Mesothelial cell of epicardium (in vitro differentiated cells): ENCODE data around the gene SPACA6. TPM values are rescaled to one million over a fixed set of nuclear protein-coding genes. Genes with fewer than 3 reads are reported as not detected.

Experiments used
- DNase-seq, 2 experiments: peaks; one replicate each; pipeline ENCODE4 v3.0.0; 2021; ENCODE audit warnings: low spot score in 2 of 2; ENCODE audit not compliant: unreplicated experiment in 2 of 2
- H3K27ac Mint-ChIP-seq: 2 replicates; pipeline ENCODE4 v1.8.0; 2021; ENCODE audit warnings: mixed read lengths
- H3K27me3 Mint-ChIP-seq: 2 replicates; pipeline ENCODE4 v1.8.0; 2021; ENCODE audit warnings: low read depth, mixed read lengths
- H3K36me3 Mint-ChIP-seq: 2 replicates; pipeline ENCODE4 v1.8.0; 2021; ENCODE audit warnings: mixed read lengths
- H3K4me1 Mint-ChIP-seq: 2 replicates; pipeline ENCODE4 v1.8.0; 2021; ENCODE audit warnings: mixed read lengths
- H3K4me3 Mint-ChIP-seq: 2 replicates; pipeline ENCODE4 v1.8.0; 2021; ENCODE audit warnings: mild to moderate bottlenecking, moderate library complexity, mixed read lengths
- H3K9me3 Mint-ChIP-seq: 2 replicates; pipeline ENCODE4 v1.8.0; 2021; ENCODE audit warnings: mixed read lengths
- CTCF ChIP-seq: fragments of 200-600 bp; sonication (generic); IDR thresholded peaks from one replicate; pipeline ENCODE4 v1.5.0; 2021; ENCODE audit warnings: antibody characterized with exemption; ENCODE audit not compliant: unreplicated experiment
- total RNA-seq: library from RNA; stranded (reverse); gene quantifications from 3 replicates; pipeline ENCODE4 v1.2.1, GENCODE V29; 2021

Gene SPACA6
- total RNA-seq, 1 donor from 2014 or later, result 87.6 TPM

DNA sequence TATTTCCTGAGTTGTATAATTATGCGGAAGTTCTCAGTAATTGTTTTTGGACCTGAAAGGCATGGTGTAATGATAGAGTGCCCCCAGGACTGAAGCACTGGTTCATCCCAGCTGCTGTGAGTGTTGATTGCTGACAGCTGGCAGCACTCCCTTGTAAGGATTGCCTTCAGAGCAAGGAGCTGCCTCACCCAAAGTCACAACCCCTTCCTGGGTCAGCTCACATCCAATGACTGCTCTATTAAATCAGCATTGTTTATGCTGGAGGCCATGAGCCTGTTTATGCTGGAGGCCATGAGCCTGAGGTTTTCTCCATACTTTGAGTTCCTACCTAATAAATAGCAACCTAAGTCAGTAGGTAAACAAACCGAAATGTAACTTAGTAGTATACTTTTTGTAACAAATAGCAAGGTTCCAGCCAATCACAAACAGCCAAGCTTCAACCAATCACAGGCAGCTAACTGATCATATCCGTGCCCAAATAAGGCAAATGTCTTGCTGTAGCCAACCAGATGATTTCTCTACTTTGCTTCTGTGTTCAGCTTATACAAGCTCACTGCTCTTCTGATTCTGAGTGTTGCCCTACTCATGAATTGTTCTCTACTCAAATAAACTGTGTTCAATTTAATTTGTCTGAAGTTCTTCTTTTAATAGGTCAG lies 11.7 kb upstream of the SPACA6 start:
- H3K27me3 Mint-ChIP-seq, result peaks cover 22% of the 10 kb centered on the region
- peaks cover 2% of the 10 kb centered on the region for H3K36me3 Mint-ChIP-seq
- no peak for TF ChIP-seq CTCF
- H3K27ac Mint-ChIP-seq, result no peak overlapping the region
- H3K9me3 Mint-ChIP-seq, result peaks cover 7% of the 10 kb centered on the region
- DNase-seq, result no peak
- peaks cover 3% of the 10 kb centered on the region for H3K4me1 Mint-ChIP-seq
- H3K4me3 Mint-ChIP-seq, result no peak overlapping the region

DNA sequence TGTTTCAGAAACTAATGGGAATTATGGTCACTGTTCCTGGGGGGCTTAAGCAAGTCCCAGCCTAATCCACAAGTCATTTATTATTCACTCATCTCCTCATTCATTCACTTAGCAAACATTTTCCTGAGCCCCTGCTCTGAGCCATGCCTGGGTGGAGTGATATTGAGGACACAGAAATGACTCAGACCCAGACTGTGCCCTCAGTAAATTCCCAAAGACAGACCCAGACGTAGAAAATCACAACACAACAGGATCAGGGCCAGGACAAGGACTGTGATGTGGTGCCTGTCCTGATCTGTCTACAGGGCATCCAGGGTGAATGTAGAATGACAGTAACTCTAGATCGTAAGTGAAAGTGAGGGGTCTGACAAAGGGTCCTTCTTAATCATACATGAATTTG lies 7.0 kb upstream of the SPACA6 start:
- no peak for DNase-seq
- Mint-ChIP-seq H3K9me3 (peaks cover 4% of the 10 kb centered on the region), H3K36me3 (peaks cover 2% of the 10 kb centered on the region)

GRCh38 chr19:51687791-51688670 lies 5.1 kb upstream of the SPACA6 start:
- no peak for TF ChIP-seq CTCF
- H3K9me3 Mint-ChIP-seq, result peaks cover 4% of the 10 kb centered on the region
- peak in 1 of 2 experiments; percentile 52 for DNase-seq
- H3K4me1 Mint-ChIP-seq, result peaks cover 34% of the 10 kb centered on the region
- peak overlapping the region; percentile 82 for H3K4me3 Mint-ChIP-seq
- H3K36me3 Mint-ChIP-seq, result peaks cover 2% of the 10 kb centered on the region
- peak overlapping the region; percentile 94 for H3K27ac Mint-ChIP-seq
- no peaks in the 10 kb centered on the region for H3K27me3 Mint-ChIP-seq

More for the DNA sequence above, 7.0 kb upstream of the SPACA6 start:
- Mint-ChIP-seq H3K4me1 (peaks cover 21% of the 10 kb centered on the region), H3K4me3 (no peak overlapping the region), H3K27me3 (no peaks in the 10 kb centered on the region), H3K27ac (no peak overlapping the region)
- no peak for TF ChIP-seq CTCF

DNA sequence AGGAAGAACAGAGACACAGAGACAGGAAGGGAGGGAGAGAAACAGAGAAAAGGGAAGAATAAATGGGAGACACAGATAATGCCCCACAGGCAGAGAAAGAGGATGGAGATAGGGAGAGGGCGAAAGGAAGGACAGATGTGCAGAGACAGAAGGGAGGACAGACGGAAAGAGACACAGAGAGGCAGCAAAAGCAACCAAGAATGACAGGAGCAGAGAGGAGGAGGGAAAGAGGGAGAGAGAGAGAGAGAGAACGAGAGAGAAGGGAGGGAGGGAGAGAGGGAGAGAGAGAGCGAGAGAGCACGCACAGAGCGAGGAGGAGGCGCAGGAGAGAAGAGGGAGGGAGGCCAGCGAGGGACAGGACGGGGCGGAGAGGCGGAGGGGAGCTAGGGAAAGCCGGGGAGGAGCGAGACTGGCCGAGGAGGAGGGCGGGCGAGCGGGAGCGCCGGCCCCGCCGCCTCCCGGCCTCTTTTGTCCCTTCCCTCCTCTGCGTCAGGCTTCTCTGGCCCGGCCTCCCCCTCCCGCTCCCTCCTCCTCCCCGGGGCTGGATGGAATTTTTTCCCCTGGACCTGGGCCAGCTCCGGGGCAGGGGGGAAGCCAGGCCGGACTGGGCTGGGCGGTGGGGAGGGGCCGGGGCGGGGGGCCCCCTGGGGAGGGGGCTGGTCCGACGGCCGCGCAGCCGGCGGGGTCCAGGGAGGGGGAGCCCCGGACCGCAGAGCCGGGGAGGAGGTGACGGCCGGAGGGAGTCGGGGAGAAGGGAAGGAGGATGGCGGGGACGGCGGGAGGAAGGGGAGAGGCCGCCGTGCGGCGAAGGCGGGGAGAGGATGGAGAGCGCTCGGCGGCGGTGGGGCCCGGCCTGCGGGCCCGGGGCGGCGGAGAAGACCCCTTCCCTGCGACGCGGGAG lies 4.2 kb upstream of the SPACA6 start:
- Mint-ChIP-seq H3K27me3 (no peaks in the 10 kb centered on the region), H3K27ac (peak overlapping the region; percentile 94), H3K36me3 (peaks cover 8% of the 10 kb centered on the region), H3K4me3 (peak overlapping the region; percentile 82), H3K4me1 (peaks cover 43% of the 10 kb centered on the region), H3K9me3 (peaks cover 4% of the 10 kb centered on the region)
- peak; percentile 90 to 96 for DNase-seq
- TF ChIP-seq CTCF, result no peak

DNA sequence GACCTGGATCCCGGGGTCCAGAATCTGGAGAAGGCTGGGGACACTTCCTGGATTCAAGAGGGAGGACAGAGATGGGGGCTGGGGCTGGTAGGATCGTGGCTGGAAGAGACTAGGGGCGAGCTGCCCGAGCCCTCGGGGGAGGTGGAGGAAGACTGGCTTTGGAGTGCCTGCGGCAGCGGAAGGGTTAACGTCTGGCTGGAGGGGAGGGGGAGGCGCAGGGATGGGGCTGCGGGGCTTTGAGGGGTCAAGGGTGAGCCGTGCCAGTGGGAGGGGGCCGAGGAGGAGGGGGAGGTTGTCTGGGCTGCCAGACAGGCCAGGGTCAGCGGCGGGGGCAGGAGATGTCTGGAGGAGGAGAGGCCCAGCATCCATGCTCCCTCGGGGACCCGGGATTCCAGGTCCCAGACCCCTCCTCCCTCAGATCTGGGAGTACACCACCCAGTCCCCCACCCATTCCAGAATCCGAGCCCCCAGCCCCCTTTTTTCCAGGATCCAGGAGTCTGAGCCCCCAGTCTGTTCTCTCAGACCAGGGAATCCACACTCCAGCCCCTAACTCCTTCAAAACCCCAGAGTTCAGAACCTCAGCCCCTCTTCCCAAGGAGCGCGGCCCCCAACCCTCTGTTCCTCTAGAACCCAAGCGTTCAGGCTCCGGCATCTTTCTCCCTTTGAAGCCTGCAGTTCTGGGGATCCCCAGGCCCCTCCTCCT lies 3.2 kb upstream of the SPACA6 start:
- peaks cover 15% of the 10 kb centered on the region for H3K36me3 Mint-ChIP-seq
- peak overlapping the region; percentile 96 for H3K27ac Mint-ChIP-seq
- peak; percentile 37 to 56 for DNase-seq
- H3K4me3 Mint-ChIP-seq, result peak overlapping the region; percentile 79
- no peaks in the 10 kb centered on the region for H3K27me3 Mint-ChIP-seq
- no peak for TF ChIP-seq CTCF
- H3K9me3 Mint-ChIP-seq, result peaks cover 2% of the 10 kb centered on the region
- peaks cover 53% of the 10 kb centered on the region for H3K4me1 Mint-ChIP-seq
